ENCODE measurements around the gene SKP2.

DNA sequence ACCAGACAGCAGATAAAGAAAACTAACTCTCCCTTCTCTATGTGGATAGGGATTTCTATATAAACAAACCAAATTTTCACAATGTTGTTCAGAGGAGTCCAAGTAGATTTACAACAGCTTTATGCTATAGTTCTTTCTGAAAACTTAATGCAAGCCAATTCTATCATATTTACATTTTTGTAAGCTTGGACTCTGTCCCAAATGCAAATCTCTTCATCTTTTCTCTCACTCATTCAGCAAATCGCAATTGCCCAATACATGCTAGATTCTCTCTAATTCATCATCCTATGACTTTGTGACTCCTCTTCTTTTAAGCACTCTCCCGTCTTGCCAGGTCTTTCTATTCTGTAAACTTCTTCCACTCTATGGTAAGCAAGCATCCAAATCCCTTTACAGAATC lies 46.1 kb upstream of the SKP2 start:
- TF ChIP-seq EZH2 (IDR thresholded peaks at IDR 0.05; ENCODE audit: borderline replicate concordance, low read length), result no peak
- TF ChIP-seq, protein P1, sequence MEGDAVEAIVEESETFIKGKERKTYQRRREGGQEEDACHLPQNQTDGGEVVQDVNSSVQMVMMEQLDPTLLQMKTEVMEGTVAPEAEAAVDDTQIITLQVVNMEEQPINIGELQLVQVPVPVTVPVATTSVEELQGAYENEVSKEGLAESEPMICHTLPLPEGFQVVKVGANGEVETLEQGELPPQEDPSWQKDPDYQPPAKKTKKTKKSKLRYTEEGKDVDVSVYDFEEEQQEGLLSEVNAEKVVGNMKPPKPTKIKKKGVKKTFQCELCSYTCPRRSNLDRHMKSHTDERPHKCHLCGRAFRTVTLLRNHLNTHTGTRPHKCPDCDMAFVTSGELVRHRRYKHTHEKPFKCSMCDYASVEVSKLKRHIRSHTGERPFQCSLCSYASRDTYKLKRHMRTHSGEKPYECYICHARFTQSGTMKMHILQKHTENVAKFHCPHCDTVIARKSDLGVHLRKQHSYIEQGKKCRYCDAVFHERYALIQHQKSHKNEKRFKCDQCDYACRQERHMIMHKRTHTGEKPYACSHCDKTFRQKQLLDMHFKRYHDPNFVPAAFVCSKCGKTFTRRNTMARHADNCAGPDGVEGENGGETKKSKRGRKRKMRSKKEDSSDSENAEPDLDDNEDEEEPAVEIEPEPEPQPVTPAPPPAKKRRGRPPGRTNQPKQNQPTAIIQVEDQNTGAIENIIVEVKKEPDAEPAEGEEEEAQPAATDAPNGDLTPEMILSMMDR (IDR thresholded peaks at IDR 0.05; ENCODE audit: low read length), result no peak

Data from OCI-LY1 (cell line).